Keratinocyte (primary cell): Measurements from ENCODE around the gene ATXN7. TPM values are rescaled to one million over a fixed set of nuclear protein-coding genes. Genes with fewer than 3 reads are reported as not detected.

ENCODE experiments used
- DNase-seq: peaks from one replicate; pipeline ENCODE4 v3.0.0-alpha.2; 2011; ENCODE audit warnings: low read depth, missing footprints, low spot score
- FAIRE-seq: peaks from 2 replicates; lab custom pipeline; 2011; peaks lifted over from hg19 to GRCh38; lab: Jason Lieb, UNC
- H2AFZ ChIP-seq: 2 replicates; pipeline ENCODE4 v1.6.0; 2012; ENCODE audit warnings: low read length, control low read depth, inconsistent platforms; ENCODE audit not compliant: control insufficient read depth
- H3K27ac ChIP-seq: 2 replicates; pipeline ENCODE4 v1.5.1; 2011; ENCODE audit warnings: low read length; ENCODE audit not compliant: control insufficient read depth, insufficient read depth
- H3K27me3 ChIP-seq: 3 replicates; pipeline ENCODE4 v1.6.0; 2011; ENCODE audit warnings: low read length; ENCODE audit not compliant: control insufficient read depth, insufficient read depth; ENCODE audit errors: extremely low read depth
- H3K36me3 ChIP-seq, 2 experiments: 2 replicates in 1 of 2; 3 replicates in 1 of 2; pipeline ENCODE4 v1.5.1; 2011; ENCODE audit warnings: low read length in 2 of 2, mild to moderate bottlenecking in 1 of 2; ENCODE audit not compliant: control insufficient read depth in 2 of 2, insufficient read depth in 2 of 2; ENCODE audit errors: extremely low read depth in 1 of 2
- H3K4me1 ChIP-seq: 3 replicates; pipeline ENCODE4 v1.5.1; 2011; ENCODE audit warnings: low read length; ENCODE audit not compliant: control insufficient read depth, insufficient read depth; ENCODE audit errors: extremely low read depth
- H3K4me2 ChIP-seq: 3 replicates; pipeline ENCODE4 v1.6.0; 2011; ENCODE audit warnings: low read depth, low read length; ENCODE audit not compliant: control insufficient read depth, insufficient read depth; ENCODE audit errors: extremely low read depth
- H3K4me3 ChIP-seq, 3 experiments: fragments of 200-600 bp in 1 of 3; sonication (generic) in 1 of 3; 2 replicates in 2 of 3; 3 replicates in 1 of 3; pipeline ENCODE4 v1.5.1; 2011 to 2016; ENCODE audit warnings: low read length in 3 of 3, mild to moderate bottlenecking in 3 of 3, control low read depth in 2 of 3, inconsistent platforms in 1 of 3, low read depth in 1 of 3, mixed read lengths in 1 of 3, mixed run types in 1 of 3, moderate library complexity in 1 of 3; ENCODE audit not compliant: control insufficient read depth in 2 of 3, insufficient read depth in 2 of 3; ENCODE audit errors: extremely low read depth in 1 of 3
- H3K79me2 ChIP-seq: 2 replicates; pipeline ENCODE4 v1.6.0; 2012; ENCODE audit warnings: low read length; ENCODE audit not compliant: control insufficient read depth, insufficient read depth
- H3K9ac ChIP-seq: 3 replicates; pipeline ENCODE4 v1.6.0; 2011; ENCODE audit warnings: low read length; ENCODE audit not compliant: control insufficient read depth, insufficient read depth; ENCODE audit errors: extremely low read depth
- H3K9me1 ChIP-seq: 3 replicates; pipeline ENCODE4 v1.6.0; 2011; ENCODE audit warnings: low read length; ENCODE audit not compliant: control insufficient read depth, insufficient read depth; ENCODE audit errors: extremely low read depth
- H3K9me3 ChIP-seq: 2 replicates; pipeline ENCODE4 v1.5.1; 2012; ENCODE audit warnings: low read depth, low read length; ENCODE audit not compliant: control insufficient read depth
- H4K20me1 ChIP-seq: 3 replicates; pipeline ENCODE4 v1.6.0; 2011; ENCODE audit warnings: low read length; ENCODE audit not compliant: control insufficient read depth, insufficient read depth; ENCODE audit errors: extremely low read depth
- CTCF ChIP-seq, 3 experiments: IDR thresholded peaks in 1 of 3; conservative IDR thresholded peaks in 1 of 3; optimal IDR thresholded peaks in 1 of 3; 2 replicates in 2 of 3; 3 replicates in 1 of 3; pipeline versions ENCODE3 to v1.5.1; 2011; ENCODE audit warnings: low read length in 3 of 3, mild to moderate bottlenecking in 3 of 3, moderate library complexity in 2 of 3, control low read depth in 1 of 3, inconsistent platforms in 1 of 3; ENCODE audit not compliant: insufficient read depth in 2 of 3; ENCODE audit errors: extremely low read depth in 1 of 3
- EZH2 ChIP-seq: IDR thresholded peaks from one replicate; pipeline ENCODE4 v1.6.1; 2012; ENCODE audit warnings: inconsistent platforms, mild to moderate bottlenecking, low read length, moderate library complexity
- dilution Hi-C: fragments of 300-500 bp; cut with MboI; formaldehyde crosslinking; loops from one replicate; pipeline ENCODE4 v1.7.0; 2020; ENCODE audit warnings: low sequenced_read_pairs; ENCODE audit not compliant: extremely low pct_ligation_motif_present
- polyA plus RNA-seq, 5 experiments: library from polyadenylated mRNA; depleted of rRNA in 3 of 5; stranded (reverse) in 3 of 5; stranded (forward) in 1 of 5; unstranded in 1 of 5; fragments of >200 nt; gene quantifications; 1 replicate in 1 of 5; 2 replicates in 3 of 5; 3 replicates in 1 of 5; pipeline versions ENCODE4 v1.2.1 to v1.2.3, GENCODE V29; 2011 to 2012; ENCODE audit warnings: missing spikeins in 2 of 5, low read depth in 1 of 5, low replicate concordance in 1 of 5

Gene ATXN7
- polyA plus RNA-seq, 1 donor (not counting 4 experiments of a cell fraction or from before 2014, with no cell fraction given) = 8.8 TPM

- Histone ChIP-seq H3K27me3 (no peaks in the 10 kb centered on the region), H3K9me1 (no peaks in the 10 kb centered on the region), H4K20me1 (no peaks in the 10 kb centered on the region), H3K79me2 (peaks cover 10% of the 10 kb centered on the region), H3K9ac (no peak overlapping the region), H3K9me3 (no peaks in the 10 kb centered on the region), H3K4me3 (no peak overlapping the region), H3K4me2 (no peak overlapping the region), H3K27ac (peak overlapping the region; percentile 16), H2AFZ (no peak overlapping the region), H3K4me1 (peaks cover 6% of the 10 kb centered on the region), H3K36me3 (peaks cover 11 to 52% of the 10 kb centered on the region in 2 experiments)
- FAIRE-seq (no peak), DNase-seq (no peak)
- TF ChIP-seq EZH2 (no peak), CTCF (optimal IDR thresholded peaks at IDR 0.05 in 1 of 3, IDR thresholded peaks at IDR 0.05 in 1 of 3, conservative IDR thresholded peaks at IDR 0.05 in 1 of 3; ENCODE audit: extremely low read depth in 1 of 3, insufficient read depth in 2 of 3, low read length in 3 of 3) (no peak)
- dilution Hi-C loops = no loop called here
Observed at GRCh38 chr3:64011685-64012084, 148.0 kb downstream of the ATXN7 start.

GRCh38 chr3:64016941-64017620 lies 153.4 kb downstream of the ATXN7 start:
- no peak for FAIRE-seq
- peak overlapping the region; percentile 19 for H3K4me2 ChIP-seq
- peaks cover 25% of the 10 kb centered on the region for H3K79me2 ChIP-seq
- H3K9me1 ChIP-seq = peaks cover 2% of the 10 kb centered on the region
- DNase-seq = no peak
- no peaks in the 10 kb centered on the region for H3K27me3 ChIP-seq
- no peaks in the 10 kb centered on the region for H4K20me1 ChIP-seq
- no peak overlapping the region for H3K27ac ChIP-seq
- no peak overlapping the region for H3K4me3 ChIP-seq
- H3K4me1 ChIP-seq = peaks cover 17% of the 10 kb centered on the region
- dilution Hi-C loops = no loop called here
- no peak overlapping the region for H2AFZ ChIP-seq
- no peaks in the 10 kb centered on the region for H3K9me3 ChIP-seq
- H3K36me3 ChIP-seq = peaks cover 15 to 27% of the 10 kb centered on the region in 2 experiments
- TF ChIP-seq EZH2 (no peak), CTCF (optimal IDR thresholded peaks at IDR 0.05 in 1 of 3, IDR thresholded peaks at IDR 0.05 in 1 of 3, conservative IDR thresholded peaks at IDR 0.05 in 1 of 3; ENCODE audit: extremely low read depth in 1 of 3, insufficient read depth in 2 of 3, low read length in 3 of 3) (no peak)
- H3K9ac ChIP-seq = no peak overlapping the region
